RCC 7860 (cell line): ENCODE data around the gene ACOT11.

Experiments used
- DNase-seq: peaks from one replicate; pipeline ENCODE4 v3.0.0-alpha.2; 2015; ENCODE audit warnings: low spot score
- FAIRE-seq: peaks from 2 replicates; lab custom pipeline; 2012; peaks lifted over from hg19 to GRCh38; lab: Jason Lieb, UNC

The ACOT11 gene

GRCh38 chr1:54640863-54641836 is 93.1 kb downstream of the ACOT11 start, which contains the start of gene MROH7:
Gene MROH7, plus strand, starts transcription at chr1:54641786. Its CDS starts 11,141 bp downstream, at chr1:54652927.
- DNase-seq, result no peak
- FAIRE-seq, result no peak

- FAIRE-seq, result no peak
- DNase-seq, result no peak
Observed at GRCh38 chr1:54643736-54644135, 95.7 kb downstream of the ACOT11 start.

GRCh38 chr1:54645806-54646676 is 98.0 kb downstream of the ACOT11 start:
- FAIRE-seq, result no peak
- DNase-seq, result no peak

GRCh38 chr1:54649130-54649898 is 101.3 kb downstream of the ACOT11 start:
- DNase-seq (no peak), FAIRE-seq (no peak)

GRCh38 chr1:54649921-54650320 is 101.9 kb downstream of the ACOT11 start:
- FAIRE-seq, result no peak
- DNase-seq, result no peak

- no peak for DNase-seq
- FAIRE-seq, result no peak
Observed at GRCh38 chr1:54650417-54650816, 102.4 kb downstream of the ACOT11 start.

- FAIRE-seq, result no peak
Observed at GRCh38 chr1:54651608-54652007, 103.6 kb downstream of the ACOT11 start.

GRCh38 chr1:54652168-54652567 is 104.1 kb downstream of the ACOT11 start:
- FAIRE-seq, result no peak

More at GRCh38 chr1:54651608-54652007, 103.6 kb downstream of the ACOT11 start:
- DNase-seq, result no peak

GRCh38 chr1:54653036-54653435 is 105.0 kb downstream of the ACOT11 start:
- FAIRE-seq, result no peak
- DNase-seq, result no peak

More at GRCh38 chr1:54652168-54652567, 104.1 kb downstream of the ACOT11 start:
- no peak for DNase-seq

GRCh38 chr1:54658164-54658913 is 110.3 kb downstream of the ACOT11 start:
- DNase-seq, result no peak
- no peak for FAIRE-seq
